Keratinocyte (primary cell): Measurements from ENCODE around the gene CLEC4C.

Source experiments
- CTCF ChIP-seq, 3 experiments: IDR thresholded peaks in 1 of 3; conservative IDR thresholded peaks in 1 of 3; optimal IDR thresholded peaks in 1 of 3; 2 replicates in 2 of 3; 3 replicates in 1 of 3; pipeline versions ENCODE3 to v1.5.1; 2011; ENCODE audit warnings: low read length in 3 of 3, mild to moderate bottlenecking in 3 of 3, moderate library complexity in 2 of 3, control low read depth in 1 of 3, inconsistent platforms in 1 of 3; ENCODE audit not compliant: insufficient read depth in 2 of 3; ENCODE audit errors: extremely low read depth in 1 of 3
- EZH2 ChIP-seq: IDR thresholded peaks from one replicate; pipeline ENCODE4 v1.6.1; 2012; ENCODE audit warnings: inconsistent platforms, mild to moderate bottlenecking, low read length, moderate library complexity

- TF ChIP-seq CTCF (optimal IDR thresholded peaks at IDR 0.05 in 1 of 3, IDR thresholded peaks at IDR 0.05 in 1 of 3, conservative IDR thresholded peaks at IDR 0.05 in 1 of 3; ENCODE audit: extremely low read depth in 1 of 3, insufficient read depth in 2 of 3, low read length in 3 of 3) (no peak), EZH2 (no peak)
Measured at GRCh38 chr12:7747246-7747645, at the start of gene CLEC4C.
